ENCODE measurements around the gene OPN1SW.
A peak's percentile ranks its signal among the peaks of the same experiment; 100 is the strongest.

The OPN1SW gene

DNA sequence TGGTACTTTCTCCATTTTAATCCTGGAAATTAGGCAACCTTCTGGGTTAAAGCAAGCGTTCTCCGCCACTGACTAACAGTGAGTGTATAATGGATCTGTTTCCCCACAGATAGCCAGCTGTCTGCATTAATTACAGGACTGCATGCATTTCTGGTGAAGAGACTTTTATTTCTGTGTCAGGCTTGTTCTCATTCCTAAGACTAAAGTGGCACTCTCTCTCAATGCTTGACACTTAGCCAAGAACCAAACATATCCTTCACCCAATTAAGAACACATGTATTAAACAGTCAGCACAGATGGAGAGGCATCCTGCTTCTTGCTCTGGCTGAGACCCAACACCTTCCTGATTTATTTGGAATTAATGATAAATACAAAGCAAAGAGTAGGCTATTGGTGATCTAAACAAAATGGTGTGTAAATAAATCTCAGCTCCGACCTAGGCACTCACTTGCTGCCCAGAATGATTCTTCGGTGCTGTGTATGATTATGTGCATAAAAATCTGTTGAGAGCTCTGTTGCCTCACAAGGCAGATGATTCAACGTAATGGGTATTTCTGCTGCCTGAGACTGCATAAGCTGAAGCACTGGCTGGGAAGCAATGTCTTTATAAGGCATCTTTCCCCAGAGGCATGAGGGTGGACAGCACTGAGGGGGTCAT, 19.6 kb downstream of the OPN1SW start:
- DNase-seq = no peak

DNA sequence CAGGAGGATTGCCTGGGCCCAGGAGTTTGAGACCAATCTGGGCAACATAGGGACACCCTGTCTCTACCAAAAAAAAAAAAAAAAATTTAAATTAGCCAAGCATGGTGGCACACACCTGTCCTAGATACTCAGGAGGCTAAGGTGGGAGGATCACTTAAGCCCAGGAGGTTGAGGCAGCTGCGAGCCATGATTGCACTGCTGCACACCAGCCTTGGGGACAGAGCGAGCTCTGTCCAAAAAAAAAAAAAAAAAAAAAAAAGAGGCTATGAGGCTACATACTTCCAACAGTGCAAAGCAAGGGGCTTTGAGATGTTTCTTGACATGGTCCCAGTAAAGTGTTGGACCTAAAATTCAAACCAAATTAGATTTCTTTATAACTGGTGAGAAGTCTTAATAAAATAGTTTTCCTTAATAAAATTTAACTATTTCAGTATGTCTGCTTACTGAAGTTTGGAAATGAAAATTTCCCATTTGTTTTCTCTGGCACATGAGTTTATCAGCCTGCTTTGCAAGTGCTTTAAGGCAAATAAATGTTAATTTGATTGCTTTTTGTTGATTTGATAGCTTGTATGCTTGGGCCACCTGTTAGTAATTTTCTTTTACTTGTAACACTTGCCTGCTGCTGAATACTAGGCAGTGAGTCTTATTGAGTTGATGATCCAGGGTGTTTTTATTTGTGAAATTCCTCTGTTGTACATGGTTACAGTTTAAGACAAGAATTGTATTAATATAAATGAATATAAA, 20.3 kb downstream of the OPN1SW start:
- DNase-seq = no peak

- no peak for DNase-seq
Measured at GRCh38 chr7:128752251-128752650, 23.3 kb downstream of the OPN1SW start.

DNA sequence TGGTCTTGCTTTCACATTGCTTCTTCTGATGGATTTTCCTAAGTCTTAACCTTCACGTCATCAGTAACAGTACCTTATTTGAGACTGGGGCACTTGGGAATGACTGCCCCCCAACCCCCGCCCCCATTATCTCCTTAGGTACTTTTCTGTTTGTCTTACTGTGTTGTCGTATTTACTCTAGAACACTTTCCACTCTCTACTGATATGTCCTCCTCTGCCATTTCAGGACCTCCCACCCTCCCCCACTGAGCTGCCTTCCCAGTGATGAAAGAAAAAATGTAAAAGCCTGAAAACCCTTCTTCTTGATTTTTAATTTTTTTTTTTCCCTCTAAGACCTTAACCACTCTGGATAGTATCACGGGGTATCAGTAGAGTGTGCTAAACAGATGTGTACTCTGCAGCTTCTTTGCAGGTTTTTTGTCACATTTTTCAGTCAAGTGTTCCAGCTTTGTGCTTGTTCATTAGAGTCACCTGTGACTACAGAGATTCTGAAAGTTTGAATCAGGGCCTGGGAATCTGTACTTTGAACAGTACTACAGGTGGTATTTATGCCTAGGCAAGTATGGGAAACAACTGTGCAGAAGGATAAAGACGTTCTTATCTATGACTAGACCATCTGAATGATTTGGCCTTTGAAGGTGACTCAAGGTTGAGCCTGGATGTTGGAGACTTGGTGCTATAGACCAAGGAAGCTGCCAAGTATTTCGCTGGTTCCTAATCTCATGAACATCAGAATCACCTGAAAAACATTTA, 28.1 kb downstream of the OPN1SW start:
- no peak for DNase-seq

- DNase-seq = no peak
Measured at GRCh38 chr7:128745706-128746105, 29.9 kb downstream of the OPN1SW start.

GRCh38 chr7:128744366-128744905, 31.2 kb downstream of the OPN1SW start:
- no peak for DNase-seq

GRCh38 chr7:128743112-128743772, 32.4 kb downstream of the OPN1SW start:
- DNase-seq = no peak

- DNase-seq = no peak
Measured at GRCh38 chr7:128742206-128742605, 33.4 kb downstream of the OPN1SW start.

DNA sequence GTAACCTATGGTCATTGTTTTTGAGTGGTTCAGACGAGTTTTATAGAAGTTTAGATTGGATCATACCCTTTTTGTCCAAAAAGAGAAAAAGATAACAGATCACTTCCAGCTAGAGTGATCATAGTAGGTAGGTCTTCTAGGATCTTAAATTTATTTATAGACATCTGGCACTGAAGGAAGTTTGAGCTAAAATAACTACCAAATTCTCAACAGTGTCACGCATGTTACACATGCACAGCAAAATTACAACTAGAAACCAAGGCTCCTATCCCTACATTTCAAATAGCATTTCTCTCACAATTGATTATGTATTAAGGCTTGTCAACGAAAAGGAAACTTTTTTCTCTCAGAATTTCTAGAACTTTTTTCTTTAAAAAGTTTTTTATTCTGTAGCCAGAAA, 34.1 kb downstream of the OPN1SW start:
- no peak for DNase-seq

DNA sequence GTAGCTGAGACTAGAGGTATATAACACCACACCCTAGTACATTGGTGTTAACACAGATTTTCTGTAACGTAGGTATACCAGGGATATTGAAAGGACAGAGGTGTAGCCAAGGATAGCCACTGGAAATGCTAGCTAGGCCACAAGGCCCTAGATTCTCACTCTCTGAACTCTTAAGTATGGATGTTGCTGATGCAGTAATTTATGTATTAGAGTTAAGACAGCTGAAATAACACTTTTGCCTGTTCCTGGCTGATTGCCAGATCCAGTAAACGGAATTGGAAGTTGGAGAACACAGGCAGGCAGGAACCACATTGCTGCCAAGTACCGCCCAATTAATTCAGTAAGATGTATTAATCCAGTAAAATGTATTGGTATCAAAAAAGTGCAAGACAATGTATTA, 34.6 kb downstream of the OPN1SW start:
- no peak for DNase-seq

- DNase-seq = no peak
Measured at GRCh38 chr7:128739990-128740682, 35.5 kb downstream of the OPN1SW start.

- peak; percentile 96 for DNase-seq
Measured at GRCh38 chr7:128739048-128739962, 36.3 kb downstream of the OPN1SW start, which contains the start of gene CALU. Gene CALU (plus strand): TSS chr7:128739359. CDS start chr7:128748584, 9,225 bp downstream.

DNA sequence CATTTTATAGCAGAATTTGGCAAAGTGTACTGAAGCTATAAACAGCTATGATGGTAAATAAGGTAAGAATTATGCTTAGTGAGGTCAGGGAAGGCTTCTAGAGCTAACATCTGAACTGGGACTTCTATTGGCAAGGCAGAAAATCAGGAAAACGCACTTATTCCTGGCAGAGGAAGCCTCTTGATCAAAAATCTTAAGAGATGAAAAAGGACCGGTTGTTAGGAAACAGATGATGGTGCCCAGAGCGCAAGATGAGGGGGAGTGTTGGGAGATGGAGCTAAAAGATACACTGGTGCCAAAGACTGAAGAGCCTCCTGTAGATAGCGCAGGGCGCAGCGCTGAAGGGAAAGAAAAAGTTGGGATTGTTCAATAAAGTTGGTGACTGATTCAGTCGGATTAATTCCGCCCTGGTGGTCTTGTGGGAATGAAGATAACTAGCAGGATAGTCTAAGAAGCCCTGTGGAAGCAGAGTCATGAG, 37.0 kb downstream of the OPN1SW start:
- no peak for DNase-seq

DNA sequence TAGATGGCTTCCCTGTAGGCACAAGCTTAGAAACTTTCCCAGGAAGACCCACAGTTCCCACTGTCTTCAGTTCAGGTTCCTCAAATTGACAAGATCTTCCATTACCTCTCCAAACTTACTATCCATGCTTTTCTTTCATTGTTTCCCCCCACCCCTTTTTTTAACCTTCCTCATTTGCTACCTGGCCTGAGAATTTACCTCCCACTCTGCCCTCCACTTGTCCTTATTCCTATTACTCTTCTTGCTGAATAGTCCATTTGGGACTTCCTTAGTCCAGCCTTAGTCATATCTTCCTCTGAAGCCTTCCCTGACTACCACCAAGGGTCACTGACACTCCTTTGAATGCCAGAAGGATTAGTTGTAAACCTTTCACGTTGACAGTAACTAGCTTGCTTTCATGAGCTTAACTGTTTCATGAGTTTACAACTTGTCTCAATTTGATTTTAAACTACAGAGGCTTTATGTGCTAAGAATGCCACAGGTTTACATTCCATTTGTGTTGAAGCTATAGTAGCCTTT, 37.7 kb downstream of the OPN1SW start:
- no peak for DNase-seq

DNA sequence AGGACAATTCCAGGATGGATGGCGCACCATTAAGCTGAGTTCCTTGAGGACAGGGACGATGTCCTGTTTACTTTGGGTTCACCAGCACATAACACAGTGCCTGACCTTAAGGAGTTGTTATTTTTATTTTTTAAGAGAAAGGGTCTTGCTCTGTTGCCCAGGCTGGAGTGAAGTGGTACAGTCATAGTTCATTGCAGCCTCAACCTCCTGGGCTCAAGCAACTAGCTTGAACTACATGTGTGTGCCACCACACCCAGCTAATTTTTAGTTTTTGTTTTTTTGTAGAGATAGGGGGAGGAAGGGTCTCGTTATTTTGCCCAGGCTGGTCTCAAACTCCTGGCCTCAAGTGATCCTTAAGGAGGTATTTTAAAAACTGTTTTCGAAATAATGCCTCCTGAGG, 38.2 kb downstream of the OPN1SW start:
- no peak for DNase-seq

- DNase-seq = no peak
Measured at GRCh38 chr7:128735436-128735835, 40.2 kb downstream of the OPN1SW start.

- DNase-seq = no peak
Measured at GRCh38 chr7:128734890-128735289, 40.7 kb downstream of the OPN1SW start.

- DNase-seq = no peak
Measured at GRCh38 chr7:128733278-128733645, 42.3 kb downstream of the OPN1SW start.

GRCh38 chr7:128732521-128733277, 42.9 kb downstream of the OPN1SW start:
- no peak for DNase-seq

- DNase-seq = no peak
Measured at GRCh38 chr7:128731184-128731583, 44.4 kb downstream of the OPN1SW start.
